ENCODE measurements around the gene FOLR1.

Gene FOLR1

DNA sequence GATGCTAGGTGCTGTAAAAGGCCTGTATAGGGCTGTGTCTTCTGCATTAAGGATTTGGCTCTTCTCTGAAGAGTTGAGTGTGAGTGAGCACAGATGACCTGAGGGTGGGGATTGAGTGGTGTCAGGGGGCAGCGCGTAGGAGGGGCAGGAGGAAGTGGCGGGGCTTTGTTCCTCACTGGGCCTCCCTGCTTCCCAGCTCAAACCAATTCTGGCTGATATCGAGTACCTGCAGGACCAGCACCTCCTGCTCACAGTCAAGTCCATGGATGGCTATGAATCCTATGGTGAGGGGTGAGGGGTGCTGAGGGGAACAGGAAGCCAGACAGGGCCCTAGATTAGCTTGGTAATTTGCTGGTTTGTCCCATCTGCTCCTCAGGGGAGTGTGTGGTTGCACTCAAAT is 43.0 kb downstream of the FOLR1 start:
- peaks cover 24% of the 10 kb centered on the region for H3K36me3 Mint-ChIP-seq (ENCODE audit: low read depth)
- H3K27ac Mint-ChIP-seq: no peak overlapping the region
- H3K4me3 Mint-ChIP-seq: no peak overlapping the region
- H3K9me3 Mint-ChIP-seq: no peaks in the 10 kb centered on the region
- peaks cover 9% of the 10 kb centered on the region for H3K27me3 Mint-ChIP-seq
- peaks cover 14% of the 10 kb centered on the region for H3K4me1 Mint-ChIP-seq (ENCODE audit: low read depth)

DNA sequence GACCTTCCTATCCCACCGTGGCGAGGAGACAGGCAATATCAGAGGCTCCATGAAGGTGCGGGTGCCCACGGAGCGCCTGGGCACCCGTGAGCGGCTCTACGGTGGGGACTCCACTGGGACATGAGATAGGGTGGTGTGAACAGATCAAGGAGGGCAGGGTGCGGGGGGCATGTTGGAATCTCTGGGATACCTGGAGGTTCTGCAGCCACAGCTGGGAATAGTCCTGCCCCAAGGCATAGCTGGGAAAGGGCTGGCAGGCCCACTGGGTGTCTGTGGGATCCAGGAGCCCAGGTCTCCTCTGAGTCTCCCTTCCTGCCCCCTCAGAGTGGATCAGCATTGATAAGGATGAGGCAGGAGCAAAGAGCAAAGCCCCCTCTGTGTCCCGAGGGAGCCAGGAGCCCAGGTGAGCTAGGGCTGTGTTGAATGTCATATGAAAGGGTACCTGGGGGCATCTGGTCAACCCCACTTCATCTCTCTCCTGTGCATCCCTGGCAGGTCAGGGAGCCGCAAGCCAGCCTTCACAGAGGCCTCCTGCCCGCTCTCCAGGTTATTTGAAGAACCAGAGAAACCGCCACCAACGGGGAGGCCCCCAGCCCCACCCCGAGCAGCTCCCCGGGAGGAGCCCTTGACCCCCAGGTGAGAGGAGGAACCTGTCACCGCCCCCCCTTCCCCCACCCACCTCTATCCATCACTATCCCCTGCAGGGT is 43.6 kb downstream of the FOLR1 start:
- Mint-ChIP-seq H3K4me1 (ENCODE audit: low read depth) (peaks cover 19% of the 10 kb centered on the region), H3K36me3 (ENCODE audit: low read depth) (peaks cover 24% of the 10 kb centered on the region), H3K9me3 (no peaks in the 10 kb centered on the region), H3K27me3 (peaks cover 12% of the 10 kb centered on the region), H3K4me3 (no peak overlapping the region), H3K27ac (no peak overlapping the region)

DNA sequence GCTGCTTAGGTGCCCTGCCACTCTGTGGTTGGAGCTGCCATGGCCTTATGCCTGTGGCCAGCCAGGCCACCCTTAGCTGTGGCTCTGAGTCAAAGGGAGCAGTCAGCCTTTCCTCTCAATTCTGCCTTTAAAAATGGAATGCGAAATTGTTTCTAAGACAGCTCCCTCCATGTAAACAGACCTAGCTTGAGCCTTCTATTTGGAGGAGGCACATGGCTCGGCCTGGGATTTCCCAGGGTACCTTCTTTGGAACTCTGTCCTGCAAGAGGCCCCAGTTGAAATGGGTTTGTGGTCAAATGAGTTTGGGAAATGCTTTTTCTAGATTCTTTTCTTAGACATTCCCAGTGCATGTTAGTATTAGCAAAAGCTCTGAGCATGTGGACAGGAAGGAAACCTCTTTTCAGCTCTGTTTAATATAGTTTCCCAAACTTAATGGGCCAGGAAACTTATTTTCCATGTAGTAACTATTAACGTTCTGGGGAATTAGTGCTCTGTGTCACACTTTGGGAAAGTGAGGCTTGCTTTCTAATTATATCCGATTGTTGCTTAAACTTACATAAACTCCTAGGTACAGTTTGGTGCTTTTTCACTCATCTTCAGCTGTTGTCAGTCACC is 44.2 kb downstream of the FOLR1 start:
- Mint-ChIP-seq H3K27ac (no peak overlapping the region), H3K4me3 (no peak overlapping the region), H3K27me3 (peaks cover 19% of the 10 kb centered on the region), H3K9me3 (no peaks in the 10 kb centered on the region), H3K4me1 (ENCODE audit: low read depth) (peaks cover 24% of the 10 kb centered on the region), H3K36me3 (ENCODE audit: low read depth) (peaks cover 23% of the 10 kb centered on the region)

DNA sequence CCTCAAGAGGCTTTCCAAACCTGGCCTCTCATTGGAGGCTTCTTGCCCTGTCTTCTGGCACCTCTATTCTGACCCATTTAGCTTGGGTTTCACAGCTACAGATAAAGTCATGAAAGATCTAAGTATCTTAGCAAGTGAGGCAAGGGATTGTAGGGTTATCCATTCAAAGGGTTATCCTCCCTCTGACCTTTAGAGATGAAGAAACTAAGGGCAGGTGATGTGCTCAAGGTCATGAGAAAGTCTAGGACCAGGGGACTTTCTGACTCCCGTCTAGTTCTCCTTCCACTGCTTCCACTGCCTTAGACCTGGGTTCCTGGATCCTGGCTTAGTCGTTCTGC is 44.8 kb downstream of the FOLR1 start:
- H3K27me3 Mint-ChIP-seq: peaks cover 23% of the 10 kb centered on the region
- peaks cover 18% of the 10 kb centered on the region for H3K36me3 Mint-ChIP-seq (ENCODE audit: low read depth)
- no peak overlapping the region for H3K27ac Mint-ChIP-seq
- peaks cover 24% of the 10 kb centered on the region for H3K4me1 Mint-ChIP-seq (ENCODE audit: low read depth)
- no peak overlapping the region for H3K4me3 Mint-ChIP-seq
- H3K9me3 Mint-ChIP-seq: no peaks in the 10 kb centered on the region

DNA sequence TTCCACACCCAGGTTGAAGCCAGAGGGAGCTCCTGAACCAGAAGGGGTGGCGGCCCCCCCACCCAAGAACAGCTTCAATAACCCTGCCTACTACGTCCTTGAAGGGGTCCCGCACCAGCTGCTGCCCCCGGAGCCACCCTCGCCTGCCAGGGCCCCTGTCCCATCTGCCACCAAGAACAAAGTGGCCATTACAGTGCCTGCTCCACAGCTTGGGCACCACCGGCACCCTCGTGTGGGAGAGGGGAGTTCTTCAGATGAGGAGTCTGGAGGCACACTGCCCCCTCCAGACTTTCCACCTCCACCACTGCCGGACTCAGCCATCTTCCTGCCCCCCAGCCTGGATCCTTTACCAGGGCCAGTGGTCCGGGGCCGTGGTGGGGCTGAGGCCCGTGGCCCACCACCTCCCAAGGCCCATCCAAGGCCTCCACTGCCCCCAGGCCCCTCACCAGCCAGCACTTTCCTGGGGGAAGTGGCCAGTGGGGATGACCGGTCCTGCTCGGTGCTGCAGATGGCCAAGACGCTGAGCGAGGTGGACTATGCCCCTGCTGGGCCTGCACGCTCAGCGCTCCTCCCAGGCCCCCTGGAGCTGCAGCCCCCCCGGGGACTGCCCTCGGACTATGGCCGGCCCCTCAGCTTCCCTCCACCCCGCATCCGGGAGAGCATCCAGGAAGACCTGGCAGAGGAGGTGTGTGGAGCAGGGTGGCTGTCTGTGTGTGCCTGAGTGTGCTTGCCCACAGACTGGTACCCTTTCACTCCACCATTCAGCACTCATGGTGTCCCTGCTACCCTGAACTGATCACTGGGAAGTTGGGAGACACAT is 45.4 kb downstream of the FOLR1 start:
- peaks cover 16% of the 10 kb centered on the region for H3K36me3 Mint-ChIP-seq (ENCODE audit: low read depth)
- H3K4me3 Mint-ChIP-seq: no peak overlapping the region
- no peaks in the 10 kb centered on the region for H3K9me3 Mint-ChIP-seq
- H3K27me3 Mint-ChIP-seq: peaks cover 28% of the 10 kb centered on the region
- no peak overlapping the region for H3K27ac Mint-ChIP-seq
- peaks cover 24% of the 10 kb centered on the region for H3K4me1 Mint-ChIP-seq (ENCODE audit: low read depth)

DNA sequence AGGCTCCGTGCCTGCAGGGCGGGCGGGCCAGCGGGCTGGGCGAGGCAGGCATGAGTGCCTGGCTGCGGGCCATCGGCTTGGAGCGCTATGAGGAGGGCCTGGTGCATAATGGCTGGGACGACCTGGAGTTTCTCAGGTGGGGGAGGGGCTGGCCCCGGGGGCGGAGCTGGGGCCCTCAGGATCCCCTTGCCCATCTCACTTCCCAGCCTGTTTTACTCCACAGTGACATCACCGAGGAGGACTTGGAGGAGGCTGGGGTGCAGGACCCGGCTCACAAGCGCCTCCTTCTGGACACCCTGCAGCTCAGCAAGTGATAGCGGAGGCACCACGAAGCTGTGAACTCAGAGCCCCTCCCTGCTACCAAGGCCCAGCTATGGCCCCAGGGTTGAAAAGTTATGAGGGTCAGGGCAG is 46.1 kb downstream of the FOLR1 start:
- peaks cover 10% of the 10 kb centered on the region for H3K36me3 Mint-ChIP-seq (ENCODE audit: low read depth)
- H3K4me1 Mint-ChIP-seq (ENCODE audit: low read depth): peaks cover 26% of the 10 kb centered on the region
- no peak overlapping the region for H3K4me3 Mint-ChIP-seq
- peaks cover 36% of the 10 kb centered on the region for H3K27me3 Mint-ChIP-seq
- H3K27ac Mint-ChIP-seq: no peak overlapping the region
- no peaks in the 10 kb centered on the region for H3K9me3 Mint-ChIP-seq

DNA sequence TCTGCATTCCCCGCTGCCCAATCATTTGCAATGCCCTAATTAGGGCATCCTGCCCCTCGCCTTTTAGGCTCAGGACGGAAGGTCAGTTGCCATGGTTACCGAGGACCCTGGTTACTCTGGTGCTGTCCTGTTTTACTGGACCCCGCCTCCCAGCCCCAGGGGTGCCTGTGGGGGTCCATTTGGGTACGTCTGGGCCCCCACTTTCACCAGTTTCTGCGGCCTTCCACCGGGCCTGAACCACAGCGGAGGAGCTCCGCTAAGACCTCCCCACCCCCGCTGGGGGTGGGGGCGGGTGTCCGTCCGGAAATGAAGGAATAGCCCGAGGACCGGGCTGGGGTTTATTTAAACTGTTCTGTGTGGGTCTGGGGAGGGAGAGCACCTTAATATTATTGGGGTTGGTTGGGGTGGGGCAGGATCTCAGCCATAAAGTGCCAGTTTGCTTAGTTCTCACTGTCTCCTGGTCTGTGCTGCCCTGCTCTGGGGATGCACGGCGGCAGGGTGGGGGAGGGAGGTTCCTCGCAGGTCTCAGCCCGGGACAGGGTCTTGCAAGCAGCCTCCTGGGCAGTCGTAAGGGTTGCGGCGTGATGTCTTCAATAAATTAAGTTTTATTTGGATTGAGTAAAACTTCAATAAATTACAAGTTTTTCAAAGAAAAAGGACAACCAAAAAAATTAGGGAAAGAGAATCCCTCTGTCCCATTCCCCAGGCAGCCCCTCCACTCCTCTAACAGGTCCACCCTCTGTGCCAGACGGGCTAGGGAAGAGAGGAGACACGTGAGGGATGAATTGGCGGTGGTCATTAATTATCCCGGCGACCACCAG is 46.8 kb downstream of the FOLR1 start:
- no peak overlapping the region for H3K27ac Mint-ChIP-seq
- H3K4me1 Mint-ChIP-seq (ENCODE audit: low read depth): peaks cover 31% of the 10 kb centered on the region
- peaks cover 41% of the 10 kb centered on the region for H3K27me3 Mint-ChIP-seq
- peaks cover 6% of the 10 kb centered on the region for H3K36me3 Mint-ChIP-seq (ENCODE audit: low read depth)
- no peak overlapping the region for H3K4me3 Mint-ChIP-seq
- no peaks in the 10 kb centered on the region for H3K9me3 Mint-ChIP-seq

DNA sequence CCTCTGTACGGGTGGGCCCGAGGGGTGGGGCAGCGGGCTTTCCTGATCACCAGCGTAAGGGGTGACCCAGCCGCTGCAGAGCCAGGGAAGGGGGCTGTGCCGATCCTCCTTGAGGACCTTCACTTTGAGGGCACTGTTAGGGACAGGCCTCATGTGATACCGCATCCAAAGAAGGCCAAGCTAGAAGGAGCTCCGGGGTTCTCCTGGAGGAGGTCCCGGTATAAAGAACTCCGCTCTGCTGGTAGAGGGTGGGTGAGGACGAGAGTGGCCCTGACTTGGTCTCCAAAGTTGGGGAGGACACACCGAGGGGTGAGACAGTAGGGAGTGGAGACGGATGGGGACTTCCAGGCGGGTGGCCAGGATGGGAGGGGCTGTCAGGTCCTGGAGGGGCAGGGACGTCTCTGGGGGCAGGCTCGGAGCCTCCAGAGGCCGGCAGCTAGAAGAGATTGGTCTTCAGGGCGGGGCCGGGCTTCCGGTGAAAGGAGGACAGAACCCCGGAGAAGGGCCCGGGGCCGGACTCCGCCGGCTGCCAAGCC is 47.4 kb downstream of the FOLR1 start:
- Mint-ChIP-seq H3K9me3 (no peaks in the 10 kb centered on the region), H3K27me3 (peaks cover 42% of the 10 kb centered on the region), H3K27ac (no peak overlapping the region), H3K4me1 (ENCODE audit: low read depth) (peaks cover 27% of the 10 kb centered on the region), H3K4me3 (peak overlapping the region; percentile 48), H3K36me3 (ENCODE audit: low read depth) (peaks cover 2% of the 10 kb centered on the region)

DNA sequence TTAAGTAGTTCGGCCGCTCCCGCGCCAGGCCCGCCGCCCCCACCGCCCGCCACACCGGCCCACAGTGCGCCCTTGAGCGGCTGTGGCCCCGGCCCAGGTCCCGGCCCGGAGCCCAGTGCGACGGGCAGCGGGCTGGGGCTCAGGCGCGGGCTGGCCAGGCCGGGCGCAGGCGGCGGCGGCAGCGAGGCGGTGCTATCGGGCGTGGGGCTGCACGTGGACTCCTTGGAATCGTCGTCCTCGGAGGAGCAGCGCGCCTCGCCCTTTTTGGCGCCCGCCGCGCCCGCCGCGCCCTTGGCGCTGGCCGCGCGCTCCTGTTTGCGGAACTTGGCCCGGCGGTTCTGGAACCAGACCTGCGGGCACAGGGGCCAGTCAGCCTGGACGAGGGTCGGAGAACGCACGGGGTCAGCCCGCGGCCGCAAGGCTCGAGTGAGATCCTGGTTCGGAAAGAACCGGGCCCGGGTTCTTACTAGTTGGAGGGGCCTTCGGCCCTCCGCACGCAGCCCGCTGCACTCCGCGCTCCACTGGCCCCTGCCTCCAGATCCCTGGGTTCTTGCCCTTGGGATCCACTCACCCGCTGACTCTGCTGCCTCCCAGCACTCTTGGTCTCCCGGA is 48.0 kb downstream of the FOLR1 start:
- no peak overlapping the region for H3K27ac Mint-ChIP-seq
- no peaks in the 10 kb centered on the region for H3K9me3 Mint-ChIP-seq
- peaks cover 48% of the 10 kb centered on the region for H3K27me3 Mint-ChIP-seq
- peaks cover 30% of the 10 kb centered on the region for H3K4me1 Mint-ChIP-seq (ENCODE audit: low read depth)
- peak overlapping the region; percentile 69 for H3K4me3 Mint-ChIP-seq
- no peaks in the 10 kb centered on the region for H3K36me3 Mint-ChIP-seq (ENCODE audit: low read depth)

DNA sequence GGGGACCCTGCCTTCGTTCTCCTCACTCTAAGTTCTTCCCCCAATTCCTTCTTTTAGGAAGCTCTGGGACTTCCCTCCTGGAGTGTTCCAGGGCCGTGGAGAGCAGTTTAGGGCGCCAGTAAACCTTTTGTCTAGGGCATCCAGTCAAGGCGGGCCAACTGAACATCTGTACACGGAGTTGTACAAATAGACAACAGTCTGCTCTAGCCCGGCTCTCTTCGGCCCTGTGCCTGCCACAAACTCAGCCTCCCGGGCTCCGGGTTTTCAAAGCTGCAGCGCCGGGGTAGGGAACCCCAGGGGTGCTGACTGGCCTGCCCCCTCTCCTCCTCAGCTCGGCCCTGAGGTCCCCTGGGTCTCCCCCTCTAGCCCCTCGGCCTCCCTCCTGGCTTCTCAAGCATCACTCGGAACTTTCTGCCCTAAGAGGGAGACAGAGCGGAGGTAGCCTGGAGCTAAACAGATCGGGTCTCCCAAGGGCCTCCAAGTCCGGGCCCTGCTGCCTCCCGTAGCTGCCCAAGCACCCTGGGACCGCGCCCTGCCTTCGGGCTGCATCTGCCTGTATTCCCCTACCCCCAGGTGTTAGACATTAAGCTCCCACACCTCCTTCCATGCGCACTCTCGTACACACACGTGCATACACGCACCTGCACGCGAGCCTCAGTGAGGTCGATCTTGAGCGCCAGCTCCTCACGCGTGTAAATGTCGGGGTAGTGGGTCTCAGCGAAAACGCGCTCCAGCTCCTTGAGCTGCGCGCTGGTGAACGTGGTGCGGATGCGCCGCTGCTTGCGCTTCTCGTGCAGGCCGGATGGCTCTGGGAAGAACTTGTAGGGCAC is 48.7 kb downstream of the FOLR1 start:
- H3K4me3 Mint-ChIP-seq: peak overlapping the region; percentile 69
- H3K4me1 Mint-ChIP-seq (ENCODE audit: low read depth): peaks cover 30% of the 10 kb centered on the region
- H3K27me3 Mint-ChIP-seq: peaks cover 48% of the 10 kb centered on the region

DNA sequence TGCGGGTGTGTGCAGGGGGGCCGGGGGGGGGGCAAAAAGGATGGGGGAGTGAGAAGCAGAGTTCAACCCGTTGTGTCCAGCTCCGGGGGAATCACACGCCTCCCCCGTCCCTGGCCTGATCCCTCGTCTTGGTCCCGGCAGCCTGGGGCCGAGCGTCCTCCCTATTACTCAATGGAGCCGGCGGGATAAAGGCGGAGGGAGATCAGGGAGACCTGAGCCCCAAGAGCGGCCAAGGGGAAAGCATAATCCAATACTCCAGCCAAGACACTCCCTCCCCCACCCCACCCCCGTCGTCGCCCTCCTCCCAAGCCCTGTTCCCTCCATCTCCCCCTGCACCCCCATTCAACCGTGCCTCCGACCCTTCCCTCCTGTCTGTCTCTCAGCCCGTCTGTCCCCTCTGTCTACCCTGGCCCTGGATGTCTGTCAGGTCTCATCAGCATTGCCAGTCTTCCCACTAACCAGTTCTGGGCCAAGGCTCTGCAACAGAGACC is 49.4 kb downstream of the FOLR1 start:
- no peaks in the 10 kb centered on the region for H3K9me3 Mint-ChIP-seq
- H3K27ac Mint-ChIP-seq: no peak overlapping the region
- peaks cover 30% of the 10 kb centered on the region for H3K4me1 Mint-ChIP-seq (ENCODE audit: low read depth)
- no peaks in the 10 kb centered on the region for H3K36me3 Mint-ChIP-seq (ENCODE audit: low read depth)
- no peak overlapping the region for H3K4me3 Mint-ChIP-seq
- peaks cover 48% of the 10 kb centered on the region for H3K27me3 Mint-ChIP-seq

More for the DNA sequence above, 48.7 kb downstream of the FOLR1 start:
- H3K9me3 Mint-ChIP-seq: no peaks in the 10 kb centered on the region
- H3K36me3 Mint-ChIP-seq (ENCODE audit: low read depth): no peaks in the 10 kb centered on the region
- peak overlapping the region; percentile 81 for H3K27ac Mint-ChIP-seq

DNA sequence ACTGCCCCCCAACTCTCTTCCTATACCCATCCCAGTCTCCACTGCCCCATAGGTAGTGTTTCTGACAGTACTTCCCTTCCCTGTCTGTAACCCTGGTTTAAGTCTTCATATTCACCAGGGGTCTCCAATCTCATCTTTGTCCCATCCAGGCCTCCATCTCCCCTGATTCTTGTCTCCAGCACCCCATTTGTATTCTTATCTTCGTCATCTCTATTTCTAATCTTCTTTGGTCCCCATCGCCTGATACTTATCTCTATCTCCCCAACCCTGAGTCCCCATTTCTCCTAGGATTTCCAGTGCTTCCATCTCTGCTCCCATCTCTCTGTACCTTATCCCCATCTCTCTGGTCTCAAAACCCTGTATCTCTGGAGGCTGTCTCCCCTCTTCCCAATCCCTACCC is 50.2 kb downstream of the FOLR1 start:
- Mint-ChIP-seq H3K27ac (no peak overlapping the region), H3K4me1 (ENCODE audit: low read depth) (peaks cover 30% of the 10 kb centered on the region), H3K4me3 (no peak overlapping the region), H3K27me3 (peaks cover 48% of the 10 kb centered on the region), H3K36me3 (ENCODE audit: low read depth) (no peaks in the 10 kb centered on the region), H3K9me3 (no peaks in the 10 kb centered on the region)

DNA sequence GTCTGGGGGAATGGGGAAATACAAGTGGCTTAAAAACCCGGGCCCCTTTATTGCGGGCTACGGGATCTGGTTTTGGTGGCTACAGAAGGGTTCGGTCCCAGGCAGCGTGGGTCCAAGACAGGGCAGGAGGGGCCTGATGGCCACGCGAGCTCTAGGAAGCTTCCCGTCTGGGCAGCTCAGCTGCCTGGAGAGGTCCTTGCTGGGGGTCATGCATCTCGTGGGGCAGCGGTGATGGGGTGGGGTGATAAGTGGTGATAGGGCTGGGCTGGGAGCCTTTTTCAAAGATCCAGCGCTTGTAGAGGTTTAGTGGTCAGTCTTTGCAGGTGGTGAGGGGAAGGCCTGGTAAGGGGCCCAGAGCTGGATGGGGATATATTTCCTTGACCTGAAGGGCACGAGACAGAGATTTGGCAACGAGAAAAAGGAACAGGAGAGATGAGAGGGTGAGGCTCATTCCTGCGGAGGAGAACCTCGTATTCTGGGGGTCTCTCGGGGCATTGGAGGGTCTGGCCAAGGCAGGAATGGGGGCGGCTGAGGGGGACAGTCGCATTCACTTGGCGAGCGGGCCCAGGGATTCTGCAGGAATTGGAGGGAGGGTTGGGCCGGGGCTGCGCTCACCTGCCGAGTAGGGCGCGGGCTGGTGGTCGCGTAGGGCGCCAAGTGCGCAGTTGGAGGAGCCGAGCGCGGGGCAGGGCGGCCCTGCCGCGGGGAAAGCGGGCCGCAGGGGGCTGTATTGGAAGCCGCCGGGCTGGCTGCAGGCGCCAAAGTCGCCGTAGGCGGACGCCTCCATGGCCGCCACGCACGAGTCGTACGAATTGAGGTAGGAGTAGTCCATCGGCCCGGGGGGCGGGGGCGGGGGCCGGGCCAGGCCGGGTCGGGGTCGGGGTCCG is 51.5 kb downstream of the FOLR1 start:
- Mint-ChIP-seq H3K9me3 (no peaks in the 10 kb centered on the region), H3K27me3 (peaks cover 53% of the 10 kb centered on the region), H3K36me3 (ENCODE audit: low read depth) (no peaks in the 10 kb centered on the region), H3K4me3 (no peak overlapping the region), H3K4me1 (ENCODE audit: low read depth) (peaks cover 30% of the 10 kb centered on the region), H3K27ac (no peak overlapping the region)

Measured in stimulated activated naive CD8-positive, alpha-beta T cell treated with anti-CD3 and anti-CD28 coated beads, Interleukin-15, Interleukin-2, amounts not matched to agents 100 ng/mL and 50 ng/mL, for 24 hours (primary cell).